ENCODE measurements around the gene ASB15. TPM values are rescaled to one million over a fixed set of nuclear protein-coding genes. Genes with fewer than 3 reads are reported as not detected.

Gene ASB15
- total and polyA plus RNA-seq, 2 donors from 2014 or later = 1.8 TPM; not detected in 1

DNA sequence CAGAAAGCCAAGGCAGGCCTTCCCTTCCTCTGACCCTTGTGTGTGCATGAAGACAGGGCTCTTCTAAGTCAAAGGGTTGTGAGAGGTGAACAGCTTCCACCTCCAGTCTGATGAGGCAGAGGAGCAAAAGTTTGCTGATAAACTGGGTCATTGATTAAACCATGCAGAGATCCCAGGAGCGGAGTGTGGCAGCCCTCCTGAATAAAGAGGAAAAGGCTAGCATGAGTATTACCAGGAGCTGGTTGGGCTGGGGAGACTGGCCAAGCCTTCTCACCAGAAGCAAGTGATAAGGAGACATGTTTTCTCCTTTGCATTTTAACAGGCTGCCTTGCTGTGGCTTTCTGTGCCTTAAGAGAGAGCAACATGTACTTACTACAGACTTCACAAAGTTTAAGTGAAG, 64.3 kb downstream of the ASB15 start:
- H3K27me3 ChIP-seq (ENCODE audit: control insufficient read depth, insufficient read depth, low read length) = no peaks in the 10 kb centered on the region
- no peaks in the 10 kb centered on the region for H3K36me3 ChIP-seq (ENCODE audit: control insufficient read depth in 2 of 3, insufficient read depth in 3 of 3, low read length in 3 of 3)
- FAIRE-seq (no peak), DNase-seq (no peak)
- intact Hi-C loops (cut with DNase I) = no loop called here
- no peaks in the 10 kb centered on the region for H3K4me1 ChIP-seq (ENCODE audit: control insufficient read depth in 2 of 3, insufficient read depth in 2 of 3, low read depth in 1 of 3, low read length in 3 of 3)
- TF ChIP-seq, protein P1, sequence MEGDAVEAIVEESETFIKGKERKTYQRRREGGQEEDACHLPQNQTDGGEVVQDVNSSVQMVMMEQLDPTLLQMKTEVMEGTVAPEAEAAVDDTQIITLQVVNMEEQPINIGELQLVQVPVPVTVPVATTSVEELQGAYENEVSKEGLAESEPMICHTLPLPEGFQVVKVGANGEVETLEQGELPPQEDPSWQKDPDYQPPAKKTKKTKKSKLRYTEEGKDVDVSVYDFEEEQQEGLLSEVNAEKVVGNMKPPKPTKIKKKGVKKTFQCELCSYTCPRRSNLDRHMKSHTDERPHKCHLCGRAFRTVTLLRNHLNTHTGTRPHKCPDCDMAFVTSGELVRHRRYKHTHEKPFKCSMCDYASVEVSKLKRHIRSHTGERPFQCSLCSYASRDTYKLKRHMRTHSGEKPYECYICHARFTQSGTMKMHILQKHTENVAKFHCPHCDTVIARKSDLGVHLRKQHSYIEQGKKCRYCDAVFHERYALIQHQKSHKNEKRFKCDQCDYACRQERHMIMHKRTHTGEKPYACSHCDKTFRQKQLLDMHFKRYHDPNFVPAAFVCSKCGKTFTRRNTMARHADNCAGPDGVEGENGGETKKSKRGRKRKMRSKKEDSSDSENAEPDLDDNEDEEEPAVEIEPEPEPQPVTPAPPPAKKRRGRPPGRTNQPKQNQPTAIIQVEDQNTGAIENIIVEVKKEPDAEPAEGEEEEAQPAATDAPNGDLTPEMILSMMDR (IDR thresholded peaks at IDR 0.05; ENCODE audit: borderline replicate concordance, extremely low read depth, insufficient read depth) = no peak
- no peak overlapping the region for H3K9ac ChIP-seq (ENCODE audit: low read length in 3 of 3)
- H3K4me3 ChIP-seq (ENCODE audit: low read length in 3 of 3) = no peak overlapping the region
- no peak overlapping the region for H3K27ac ChIP-seq (ENCODE audit: low read depth in 2 of 2, low read length in 2 of 2)
- no peaks in the 10 kb centered on the region for H3K9me3 ChIP-seq (ENCODE audit: control insufficient read depth in 2 of 3, insufficient read depth in 1 of 3, low read length in 3 of 3)

DNA sequence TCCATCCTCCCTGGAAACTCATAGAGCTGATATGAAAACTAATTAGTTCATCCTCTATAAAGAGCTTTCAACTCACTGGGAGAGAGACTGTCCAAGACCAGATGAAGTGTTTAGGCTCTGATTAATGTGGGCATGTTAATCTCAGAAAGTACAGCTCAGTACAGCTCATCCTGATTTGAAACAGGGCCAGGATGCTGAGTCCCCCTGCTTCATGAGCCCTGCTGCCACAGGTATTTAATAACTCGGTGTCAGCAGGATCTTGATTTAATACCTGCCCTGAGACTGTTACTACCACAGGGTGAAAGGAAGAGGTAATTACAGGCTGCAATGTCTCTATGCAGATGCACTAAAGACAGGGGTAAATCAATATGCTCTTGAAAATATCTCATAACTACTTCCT, 64.9 kb downstream of the ASB15 start:
- H3K36me3 ChIP-seq (ENCODE audit: control insufficient read depth in 2 of 3, insufficient read depth in 3 of 3, low read length in 3 of 3) = no peaks in the 10 kb centered on the region
- H3K4me3 ChIP-seq (ENCODE audit: low read length in 3 of 3) = no peak overlapping the region
- no peaks in the 10 kb centered on the region for H3K27me3 ChIP-seq (ENCODE audit: control insufficient read depth, insufficient read depth, low read length)
- H3K27ac ChIP-seq (ENCODE audit: low read depth in 2 of 2, low read length in 2 of 2) = no peak overlapping the region
- no peaks in the 10 kb centered on the region for H3K9me3 ChIP-seq (ENCODE audit: control insufficient read depth in 2 of 3, insufficient read depth in 1 of 3, low read length in 3 of 3)
- TF ChIP-seq, protein P1 (IDR thresholded peaks at IDR 0.05; ENCODE audit: borderline replicate concordance, extremely low read depth, insufficient read depth) = no peak
- no peak overlapping the region for H3K9ac ChIP-seq (ENCODE audit: low read length in 3 of 3)
- no peak for DNase-seq
- no peaks in the 10 kb centered on the region for H3K4me1 ChIP-seq (ENCODE audit: control insufficient read depth in 2 of 3, insufficient read depth in 2 of 3, low read depth in 1 of 3, low read length in 3 of 3)
- intact Hi-C loops (cut with DNase I) = no loop called here
- FAIRE-seq = no peak

DNA sequence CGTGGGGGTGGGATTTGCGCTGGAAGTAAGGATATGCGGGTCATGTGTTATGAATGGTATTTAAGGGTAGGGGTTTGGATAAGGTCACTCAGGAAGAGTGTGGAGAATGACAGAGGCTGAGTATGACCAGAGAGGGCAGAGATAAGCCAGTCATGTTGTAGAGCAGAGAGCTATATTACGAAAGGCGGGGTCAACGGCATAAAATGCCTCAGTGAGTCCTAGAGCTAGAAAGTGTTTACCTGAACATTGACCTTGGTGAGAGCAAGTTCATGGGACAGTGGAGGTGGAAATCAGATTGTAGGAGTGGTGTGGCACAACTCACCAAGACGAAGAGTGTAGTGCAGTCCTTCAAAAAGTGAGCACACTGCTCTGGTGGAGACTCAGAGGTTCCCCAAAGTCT, 67.9 kb downstream of the ASB15 start:
- intact Hi-C loops (cut with DNase I) = no loop called here
- no peak for FAIRE-seq

More for the DNA sequence above, 67.9 kb downstream of the ASB15 start:
- Histone ChIP-seq H3K4me1 (ENCODE audit: control insufficient read depth in 2 of 3, insufficient read depth in 2 of 3, low read depth in 1 of 3, low read length in 3 of 3) (no peaks in the 10 kb centered on the region), H3K4me3 (ENCODE audit: low read length in 3 of 3) (no peak overlapping the region), H3K36me3 (ENCODE audit: control insufficient read depth in 2 of 3, insufficient read depth in 3 of 3, low read length in 3 of 3) (no peaks in the 10 kb centered on the region), H3K27me3 (ENCODE audit: control insufficient read depth, insufficient read depth, low read length) (no peaks in the 10 kb centered on the region), H3K9me3 (ENCODE audit: control insufficient read depth in 2 of 3, insufficient read depth in 1 of 3, low read length in 3 of 3) (no peaks in the 10 kb centered on the region), H3K27ac (ENCODE audit: low read depth in 2 of 2, low read length in 2 of 2) (no peak overlapping the region), H3K9ac (ENCODE audit: low read length in 3 of 3) (no peak overlapping the region)
- no peak for DNase-seq
- TF ChIP-seq, protein P1 (IDR thresholded peaks at IDR 0.05; ENCODE audit: borderline replicate concordance, extremely low read depth, insufficient read depth) = no peak

Measured in kidney (tissue), 14 donors.